Gastrocnemius medialis (tissue), 4 donors: ENCODE data around the gene SPEF2. TPM values are rescaled to one million over a fixed set of nuclear protein-coding genes. Genes with fewer than 3 reads are reported as not detected.

Source experiments
- ATAC-seq, 2 donors: fragments of 150-250 bp; one replicate each; pipeline ENCODE4 v1.9.1; 2016
- DNase-seq, 2 donors: peaks; one replicate each; pipeline ENCODE4 v3.0.0-alpha.2; 2019
- H3K27ac ChIP-seq, 4 donors: fragments of 200-600 bp; sonication (generic); 1 replicate in 1 of 4; 2 replicates in 3 of 4; pipeline ENCODE4 v1.5.1; 2016 to 2018; ENCODE audit warnings: mild to moderate bottlenecking in 2 of 4, moderate library complexity in 1 of 4
- H3K27me3 ChIP-seq, 3 donors: fragments of 200-600 bp; sonication (generic) in 2 of 3; 1 replicate in 1 of 3; 2 replicates in 2 of 3; pipeline versions ENCODE4 v1.5.1 to v1.6.0; 2016 to 2019; ENCODE audit warnings: mild to moderate bottlenecking in 1 of 3, moderate library complexity in 1 of 3
- H3K36me3 ChIP-seq, 2 donors: fragments of 200-600 bp; sonication (generic) in 1 of 2; one replicate each; pipeline ENCODE4 v1.5.1; 2017 to 2018
- H3K4me1 ChIP-seq, 2 donors: fragments of 200-600 bp; sonication (generic) in 1 of 2; one replicate each; pipeline ENCODE4 v1.5.1; 2016 to 2017; ENCODE audit warnings: mild to moderate bottlenecking in 2 of 2
- H3K4me3 ChIP-seq, 4 donors: fragments of 200-600 bp; sonication (generic) in 3 of 4; 1 replicate in 1 of 4; 2 replicates in 3 of 4; pipeline ENCODE4 v1.5.1; 2016 to 2019; ENCODE audit warnings: mild to moderate bottlenecking in 2 of 4
- H3K9me3 ChIP-seq, 3 donors: fragments of 200-600 bp; sonication (generic) in 2 of 3; 1 replicate in 1 of 3; 2 replicates in 2 of 3; pipeline ENCODE4 v1.5.1; 2016 to 2019
- POLR2A ChIP-seq, 2 donors: fragments of 450-650 bp; IDR thresholded peaks; one replicate each; pipeline ENCODE4 v1.6.1; 2017; ENCODE audit warnings: antibody characterized with exemption in 2 of 2, mild to moderate bottlenecking in 2 of 2, moderate library complexity in 2 of 2
- in situ Hi-C, 4 donors: fragments of 200-750 bp; cut with MboI; loops; one replicate each; pipeline versions ENCODE4 v1.15.0 to v1.8.0; 2017; ENCODE audit warnings: low sequenced_read_pairs in 4 of 4
- intact Hi-C: fragments of 100-400 bp; cut with DNase I; formaldehyde crosslinking; loops from one replicate; pipeline ENCODE4 v1.15.1; 2023; ENCODE audit warnings: low total_unique reads
- total RNA-seq, 4 donors: library from RNA; depleted of rRNA; stranded (reverse); fragments of >200 nt; gene quantifications; one replicate each; pipeline versions ENCODE4 v1.1.0 to v1.2.3, GENCODE V29; 2016
- TF ChIP-seq, protein P1 (sequence below), 5 experiments: fragments of 450-650 bp in 3 of 5; fragments of 200-600 bp in 2 of 5; sonication (generic) in 2 of 5; IDR thresholded peaks in 4 of 5; conservative IDR thresholded peaks in 1 of 5; 1 replicate in 4 of 5; 2 replicates in 1 of 5; pipeline ENCODE4 v1.5.1; 2016 to 2019; ENCODE audit warnings: antibody characterized with exemption in 5 of 5, mild to moderate bottlenecking in 3 of 5, moderate library complexity in 3 of 5

The SPEF2 gene
- total RNA-seq, 4 donors from 2014 or later, result 0.11 to 0.46 TPM; not detected in 2

DNA sequence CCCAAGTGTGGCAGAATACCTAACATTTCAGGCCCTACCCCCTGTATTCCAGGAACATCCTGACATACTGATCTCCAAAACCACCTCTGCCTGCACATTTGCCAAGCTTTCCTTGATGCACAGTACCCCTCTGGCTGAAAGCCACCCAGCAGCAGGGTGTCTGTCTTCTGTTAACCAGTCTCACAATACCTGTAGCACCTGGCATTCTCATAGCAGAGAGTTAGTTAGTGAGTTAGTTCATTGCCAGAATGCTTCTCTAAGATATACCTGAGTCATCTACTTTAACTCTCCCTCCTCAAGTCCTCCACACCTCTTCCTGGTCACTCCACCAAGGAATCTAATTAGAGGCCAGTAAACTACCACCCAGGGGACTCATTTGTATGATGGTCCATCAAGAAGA, 192.9 kb downstream of the SPEF2 start:
- intact Hi-C loops (no loop called here), in situ Hi-C loops (no loop called here)
- Histone ChIP-seq H3K4me1 (no peaks in the 10 kb centered on the region), H3K27ac (no peak overlapping the region), H3K36me3 (no peaks in the 10 kb centered on the region), H3K4me3 (no peak overlapping the region), H3K9me3 (no peaks in the 10 kb centered on the region), H3K27me3 (no peaks in the 10 kb centered on the region)
- TF ChIP-seq, protein P1, sequence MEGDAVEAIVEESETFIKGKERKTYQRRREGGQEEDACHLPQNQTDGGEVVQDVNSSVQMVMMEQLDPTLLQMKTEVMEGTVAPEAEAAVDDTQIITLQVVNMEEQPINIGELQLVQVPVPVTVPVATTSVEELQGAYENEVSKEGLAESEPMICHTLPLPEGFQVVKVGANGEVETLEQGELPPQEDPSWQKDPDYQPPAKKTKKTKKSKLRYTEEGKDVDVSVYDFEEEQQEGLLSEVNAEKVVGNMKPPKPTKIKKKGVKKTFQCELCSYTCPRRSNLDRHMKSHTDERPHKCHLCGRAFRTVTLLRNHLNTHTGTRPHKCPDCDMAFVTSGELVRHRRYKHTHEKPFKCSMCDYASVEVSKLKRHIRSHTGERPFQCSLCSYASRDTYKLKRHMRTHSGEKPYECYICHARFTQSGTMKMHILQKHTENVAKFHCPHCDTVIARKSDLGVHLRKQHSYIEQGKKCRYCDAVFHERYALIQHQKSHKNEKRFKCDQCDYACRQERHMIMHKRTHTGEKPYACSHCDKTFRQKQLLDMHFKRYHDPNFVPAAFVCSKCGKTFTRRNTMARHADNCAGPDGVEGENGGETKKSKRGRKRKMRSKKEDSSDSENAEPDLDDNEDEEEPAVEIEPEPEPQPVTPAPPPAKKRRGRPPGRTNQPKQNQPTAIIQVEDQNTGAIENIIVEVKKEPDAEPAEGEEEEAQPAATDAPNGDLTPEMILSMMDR (IDR thresholded peaks at IDR 0.05 in 4 of 5, conservative IDR thresholded peaks at IDR 0.05 in 1 of 5), result no peak
- TF ChIP-seq POLR2A (IDR thresholded peaks at IDR 0.05), result no peak
- DNase-seq (no peak), ATAC-seq (no peak)

GRCh38 chr5:35811108-35811741, 193.6 kb downstream of the SPEF2 start:
- no peak for TF ChIP-seq POLR2A (IDR thresholded peaks at IDR 0.05)
- TF ChIP-seq, protein P1 (IDR thresholded peaks at IDR 0.05 in 4 of 5, conservative IDR thresholded peaks at IDR 0.05 in 1 of 5), result no peak

DNA sequence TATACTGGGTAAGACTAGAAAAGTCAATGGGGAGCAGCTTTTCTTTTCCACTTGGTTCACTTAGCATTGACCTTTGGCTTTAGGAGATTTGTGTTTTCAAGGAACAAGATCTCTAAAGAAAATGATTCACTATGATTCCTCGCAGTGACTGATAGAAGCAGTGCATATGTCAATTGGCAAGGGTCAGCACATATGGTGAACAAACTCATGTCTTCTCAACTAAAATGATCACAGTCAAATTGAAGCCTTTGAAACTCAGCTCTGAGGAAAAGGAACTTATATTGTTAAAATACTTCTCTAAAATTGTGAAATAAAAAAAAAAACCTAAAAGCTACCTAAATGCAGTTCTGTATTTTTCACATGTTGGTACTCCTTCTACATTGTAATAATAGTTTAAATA, 195.9 kb downstream of the SPEF2 start:
- in situ Hi-C loops, result no loop called here

More at GRCh38 chr5:35811108-35811741, 193.6 kb downstream of the SPEF2 start:
- Histone ChIP-seq H3K9me3 (no peaks in the 10 kb centered on the region), H3K4me3 (no peak overlapping the region), H3K36me3 (no peaks in the 10 kb centered on the region), H3K4me1 (no peaks in the 10 kb centered on the region), H3K27ac (no peak overlapping the region), H3K27me3 (no peaks in the 10 kb centered on the region)
- intact Hi-C loops, result no loop called here
- ATAC-seq (no peak), DNase-seq (no peak)
- in situ Hi-C loops, result no loop called here

GRCh38 chr5:35815089-35815936, 197.7 kb downstream of the SPEF2 start:
- ATAC-seq (no peak), DNase-seq (no peak)
- H3K9me3 ChIP-seq, result no peaks in the 10 kb centered on the region
- no peak overlapping the region for H3K27ac ChIP-seq
- no peak overlapping the region for H3K4me3 ChIP-seq
- intact Hi-C loops, result no loop called here
- H3K27me3 ChIP-seq, result no peaks in the 10 kb centered on the region
- TF ChIP-seq POLR2A (IDR thresholded peaks at IDR 0.05), result no peak
- TF ChIP-seq, protein P1 (IDR thresholded peaks at IDR 0.05 in 4 of 5, conservative IDR thresholded peaks at IDR 0.05 in 1 of 5), result no peak
- H3K36me3 ChIP-seq, result no peaks in the 10 kb centered on the region
- no peaks in the 10 kb centered on the region for H3K4me1 ChIP-seq
- in situ Hi-C loops, result no loop called here

More for the DNA sequence above, 195.9 kb downstream of the SPEF2 start:
- DNase-seq, result no peak
- TF ChIP-seq POLR2A (IDR thresholded peaks at IDR 0.05), result no peak
- TF ChIP-seq, protein P1 (IDR thresholded peaks at IDR 0.05 in 4 of 5, conservative IDR thresholded peaks at IDR 0.05 in 1 of 5), result no peak
- no peak for ATAC-seq
- Histone ChIP-seq H3K27me3 (no peaks in the 10 kb centered on the region), H3K27ac (no peak overlapping the region), H3K36me3 (no peaks in the 10 kb centered on the region), H3K4me1 (no peaks in the 10 kb centered on the region), H3K4me3 (no peak overlapping the region), H3K9me3 (no peaks in the 10 kb centered on the region)
- intact Hi-C loops, result no loop called here
